KMS-11 (cell line): ENCODE data around the gene TMEM52.

Experiments
- H2AFZ ChIP-seq: fragments of 200-600 bp; sonication (generic); 2 replicates; pipeline ENCODE4 v1.6.1; 2016; ENCODE audit warnings: antibody characterized with exemption, mixed run types, low read depth
- H3K27ac ChIP-seq: fragments of 200-600 bp; sonication (generic); 2 replicates; pipeline ENCODE4 v1.6.1; 2016; ENCODE audit warnings: mild to moderate bottlenecking, mixed run types
- H3K27me3 ChIP-seq: fragments of 200-600 bp; sonication (generic); 2 replicates; pipeline ENCODE4 v1.6.1; 2017; ENCODE audit warnings: mild to moderate bottlenecking, low read depth, mixed run types, moderate library complexity; ENCODE audit not compliant: insufficient read depth
- H3K36me3 ChIP-seq: fragments of 200-600 bp; sonication (generic); 2 replicates; pipeline ENCODE4 v1.6.1; 2017; ENCODE audit warnings: mild to moderate bottlenecking, mixed run types; ENCODE audit not compliant: insufficient read depth
- H3K4me1 ChIP-seq: fragments of 200-600 bp; sonication (generic); 2 replicates; pipeline ENCODE4 v1.6.1; 2016; ENCODE audit warnings: mild to moderate bottlenecking, low read depth, mixed run types; ENCODE audit not compliant: poor library complexity, severe bottlenecking
- H3K4me2 ChIP-seq: fragments of 200-600 bp; sonication (generic); 2 replicates; pipeline ENCODE4 v1.7.0; 2016; ENCODE audit warnings: mild to moderate bottlenecking, mixed run types
- H3K4me3 ChIP-seq: fragments of 200-600 bp; sonication (generic); IDR thresholded peaks from 2 replicates; pipeline ENCODE4 v1.6.1; 2017; ENCODE audit warnings: low read depth, low read length, mixed read lengths; ENCODE audit not compliant: insufficient read depth
- H3K79me2 ChIP-seq: fragments of 200-600 bp; sonication (generic); 2 replicates; pipeline ENCODE4 v1.6.1; 2016; ENCODE audit warnings: low read depth, mixed run types; ENCODE audit not compliant: insufficient read depth
- H3K9ac ChIP-seq: fragments of 200-600 bp; sonication (generic); 2 replicates; pipeline ENCODE4 v1.6.1; 2016; ENCODE audit warnings: mild to moderate bottlenecking, mixed run types
- H4K20me1 ChIP-seq: fragments of 200-600 bp; sonication (generic); 2 replicates; pipeline ENCODE4 v1.6.1; 2016; ENCODE audit warnings: mild to moderate bottlenecking, mixed run types; ENCODE audit not compliant: insufficient read depth
- CTCF ChIP-seq: fragments of 200-600 bp; sonication (generic); conservative IDR thresholded peaks from 2 replicates; pipeline ENCODE4 v1.6.1; 2017; ENCODE audit warnings: low read depth, mild to moderate bottlenecking, antibody characterized with exemption, low read length, moderate library complexity, mixed read lengths

Gene TMEM52

GRCh38 chr1:1957533-1957961 is 38.5 kb upstream of the TMEM52 start:
- Histone ChIP-seq H3K79me2 (no peaks in the 10 kb centered on the region), H3K27ac (no peak overlapping the region), H3K27me3 (peaks cover 99% of the 10 kb centered on the region), H3K9ac (no peak overlapping the region), H3K4me3 (no peak overlapping the region), H3K4me2 (no peak overlapping the region), H3K4me1 (no peaks in the 10 kb centered on the region), H4K20me1 (no peaks in the 10 kb centered on the region), H3K36me3 (no peaks in the 10 kb centered on the region), H2AFZ (no peak overlapping the region)
- TF ChIP-seq CTCF = no peak

- Histone ChIP-seq H4K20me1 (no peaks in the 10 kb centered on the region), H3K27ac (no peak overlapping the region), H3K4me3 (no peak overlapping the region), H3K4me1 (no peaks in the 10 kb centered on the region), H3K4me2 (no peak overlapping the region), H3K9ac (no peak overlapping the region), H3K27me3 (peaks cover 99% of the 10 kb centered on the region), H3K36me3 (no peaks in the 10 kb centered on the region), H2AFZ (no peak overlapping the region), H3K79me2 (no peaks in the 10 kb centered on the region)
- TF ChIP-seq CTCF = no peak
These were observed 37.8 kb upstream of the TMEM52 start for GRCh38 chr1:1956586-1957532.

- Histone ChIP-seq H3K36me3 (no peaks in the 10 kb centered on the region), H3K9ac (no peak overlapping the region)
These were observed 37.0 kb upstream of the TMEM52 start for GRCh38 chr1:1956101-1956500.

GRCh38 chr1:1955621-1956094 is 36.6 kb upstream of the TMEM52 start:
- peaks cover 99% of the 10 kb centered on the region for H3K27me3 ChIP-seq
- H3K36me3 ChIP-seq = no peaks in the 10 kb centered on the region
- no peak for TF ChIP-seq CTCF
- H2AFZ ChIP-seq = no peak overlapping the region
- H3K4me2 ChIP-seq = no peak overlapping the region
- H3K27ac ChIP-seq = no peak overlapping the region
- H3K4me1 ChIP-seq = no peaks in the 10 kb centered on the region
- no peaks in the 10 kb centered on the region for H3K79me2 ChIP-seq
- no peak overlapping the region for H3K9ac ChIP-seq
- H3K4me3 ChIP-seq = no peak overlapping the region
- H4K20me1 ChIP-seq = no peaks in the 10 kb centered on the region

More at GRCh38 chr1:1956101-1956500, 37.0 kb upstream of the TMEM52 start:
- no peak for TF ChIP-seq CTCF
- Histone ChIP-seq H3K4me3 (no peak overlapping the region), H3K4me1 (no peaks in the 10 kb centered on the region), H4K20me1 (no peaks in the 10 kb centered on the region), H3K27me3 (peaks cover 99% of the 10 kb centered on the region), H2AFZ (no peak overlapping the region), H3K27ac (no peak overlapping the region), H3K4me2 (no peak overlapping the region), H3K79me2 (no peaks in the 10 kb centered on the region)
